ENCODE measurements around the gene GJC1.

- TF ChIP-seq CTCF (IDR thresholded peaks at IDR 0.05) (no peak), POLR2AphosphoS5 (IDR thresholded peaks at IDR 0.05) (no peak), POLR2A (IDR thresholded peaks at IDR 0.05) (no peak)
Observed at GRCh38 chr17:44844390-44844830, 14.3 kb upstream of the GJC1 start.

All from breast epithelium (tissue), 3 donors.